DND-41 (cell line): ENCODE results near the gene NOP10.

Experiments
- ATAC-seq: fragments of 200-7000 bp; cut with Tn5 transposase; 3 replicates; pipeline ENCODE4 v1.9.1; 2021; ENCODE audit warnings: low read depth; ENCODE audit not compliant: insufficient read depth
- DNase-seq: peaks from one replicate; pipeline ENCODE4 v3.0.0-alpha.2; 2020
- H2AFZ ChIP-seq: 2 replicates; pipeline ENCODE4 v1.6.0; 2012; ENCODE audit warnings: low read depth, low read length
- H3K27ac ChIP-seq: 2 replicates; pipeline ENCODE4 v1.5.1; 2012; ENCODE audit warnings: low read length, inconsistent platforms
- H3K27me3 ChIP-seq: fragments of 200-600 bp; sonication (generic); 2 replicates; pipeline ENCODE4 v1.6.0; 2012; ENCODE audit warnings: low read length, mild to moderate bottlenecking, inconsistent platforms; ENCODE audit not compliant: insufficient read depth, poor library complexity
- H3K36me3 ChIP-seq: 2 replicates; pipeline ENCODE4 v1.5.1; 2012; ENCODE audit warnings: low read length, inconsistent platforms; ENCODE audit not compliant: insufficient read depth
- H3K4me1 ChIP-seq: 2 replicates; pipeline ENCODE4 v1.5.1; 2012; ENCODE audit warnings: mild to moderate bottlenecking, low read length; ENCODE audit not compliant: insufficient read depth
- H3K4me2 ChIP-seq: 2 replicates; pipeline ENCODE4 v1.6.0; 2012; ENCODE audit warnings: mild to moderate bottlenecking, moderate library complexity, low read length, inconsistent platforms; ENCODE audit not compliant: insufficient read depth
- H3K4me3 ChIP-seq, 2 experiments: fragments of 200-600 bp in 1 of 2; shearing (Covaris generic) in 1 of 2; 2 replicates each; pipeline ENCODE4 v1.5.1; 2012 to 2016; ENCODE audit warnings: inconsistent platforms in 2 of 2, low read length in 2 of 2, mild to moderate bottlenecking in 2 of 2, low read depth in 1 of 2, moderate library complexity in 1 of 2
- H3K79me2 ChIP-seq: 2 replicates; pipeline ENCODE4 v1.6.0; 2012; ENCODE audit warnings: low read length, inconsistent platforms; ENCODE audit not compliant: insufficient read depth
- H3K9ac ChIP-seq: 2 replicates; pipeline ENCODE4 v1.6.0; 2012; ENCODE audit warnings: low read depth, mild to moderate bottlenecking, inconsistent platforms, low read length, moderate library complexity
- H3K9me3 ChIP-seq: 2 replicates; pipeline ENCODE4 v1.5.1; 2012; ENCODE audit warnings: low read length, moderate library complexity, mild to moderate bottlenecking, inconsistent platforms; ENCODE audit not compliant: insufficient read depth, severe bottlenecking
- H4K20me1 ChIP-seq: 2 replicates; pipeline ENCODE4 v1.6.0; 2012; ENCODE audit warnings: low read length; ENCODE audit not compliant: insufficient read depth
- EZH2 ChIP-seq: IDR thresholded peaks from 3 replicates; pipeline ENCODE4 v1.6.1; 2012; ENCODE audit warnings: borderline replicate concordance, low read depth, mild to moderate bottlenecking, moderate library complexity, low read length, inconsistent platforms; ENCODE audit not compliant: severe bottlenecking
- TF ChIP-seq, protein P1 (sequence below): IDR thresholded peaks from 2 replicates; pipeline ENCODE4 v1.5.1; 2012; ENCODE audit warnings: borderline replicate concordance, low read length, moderate library complexity, mild to moderate bottlenecking; ENCODE audit not compliant: poor library complexity, severe bottlenecking; ENCODE audit errors: extremely low read depth

NOP10 gene

DNA sequence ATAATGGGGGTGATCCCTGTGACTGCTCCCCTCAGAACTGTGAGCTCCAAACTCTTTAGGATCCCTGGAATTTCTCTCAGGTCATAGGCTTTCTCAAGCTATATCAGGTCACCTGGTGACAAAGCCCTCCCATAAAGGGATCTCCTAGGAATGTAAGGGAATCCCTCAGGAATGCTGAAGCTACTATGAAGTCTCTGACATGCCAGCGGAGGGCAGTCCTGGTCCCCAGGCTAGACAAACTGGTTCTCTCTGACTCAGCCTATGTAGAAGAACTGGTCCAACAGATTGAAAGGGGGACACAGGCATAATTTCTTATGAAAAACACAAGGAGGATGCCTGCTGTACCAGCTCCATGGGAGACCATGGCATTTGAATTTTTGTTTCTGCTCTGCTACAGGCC lies 17.4 kb upstream of the NOP10 start:
- no peak for TF ChIP-seq EZH2
- TF ChIP-seq, protein P1, sequence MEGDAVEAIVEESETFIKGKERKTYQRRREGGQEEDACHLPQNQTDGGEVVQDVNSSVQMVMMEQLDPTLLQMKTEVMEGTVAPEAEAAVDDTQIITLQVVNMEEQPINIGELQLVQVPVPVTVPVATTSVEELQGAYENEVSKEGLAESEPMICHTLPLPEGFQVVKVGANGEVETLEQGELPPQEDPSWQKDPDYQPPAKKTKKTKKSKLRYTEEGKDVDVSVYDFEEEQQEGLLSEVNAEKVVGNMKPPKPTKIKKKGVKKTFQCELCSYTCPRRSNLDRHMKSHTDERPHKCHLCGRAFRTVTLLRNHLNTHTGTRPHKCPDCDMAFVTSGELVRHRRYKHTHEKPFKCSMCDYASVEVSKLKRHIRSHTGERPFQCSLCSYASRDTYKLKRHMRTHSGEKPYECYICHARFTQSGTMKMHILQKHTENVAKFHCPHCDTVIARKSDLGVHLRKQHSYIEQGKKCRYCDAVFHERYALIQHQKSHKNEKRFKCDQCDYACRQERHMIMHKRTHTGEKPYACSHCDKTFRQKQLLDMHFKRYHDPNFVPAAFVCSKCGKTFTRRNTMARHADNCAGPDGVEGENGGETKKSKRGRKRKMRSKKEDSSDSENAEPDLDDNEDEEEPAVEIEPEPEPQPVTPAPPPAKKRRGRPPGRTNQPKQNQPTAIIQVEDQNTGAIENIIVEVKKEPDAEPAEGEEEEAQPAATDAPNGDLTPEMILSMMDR, result no peak
- H3K79me2 ChIP-seq, result peaks cover 7% of the 10 kb centered on the region
- H4K20me1 ChIP-seq, result no peaks in the 10 kb centered on the region
- H3K4me3 ChIP-seq, result no peak overlapping the region
- peaks cover 56% of the 10 kb centered on the region for H3K36me3 ChIP-seq
- no peak overlapping the region for H3K4me2 ChIP-seq
- ATAC-seq (no peak), DNase-seq (no peak)
- H3K27me3 ChIP-seq, result no peaks in the 10 kb centered on the region
- peaks cover 7% of the 10 kb centered on the region for H3K4me1 ChIP-seq
- H3K27ac ChIP-seq, result no peak overlapping the region
- no peak overlapping the region for H2AFZ ChIP-seq
- H3K9ac ChIP-seq, result no peak overlapping the region
- H3K9me3 ChIP-seq, result no peaks in the 10 kb centered on the region

DNA sequence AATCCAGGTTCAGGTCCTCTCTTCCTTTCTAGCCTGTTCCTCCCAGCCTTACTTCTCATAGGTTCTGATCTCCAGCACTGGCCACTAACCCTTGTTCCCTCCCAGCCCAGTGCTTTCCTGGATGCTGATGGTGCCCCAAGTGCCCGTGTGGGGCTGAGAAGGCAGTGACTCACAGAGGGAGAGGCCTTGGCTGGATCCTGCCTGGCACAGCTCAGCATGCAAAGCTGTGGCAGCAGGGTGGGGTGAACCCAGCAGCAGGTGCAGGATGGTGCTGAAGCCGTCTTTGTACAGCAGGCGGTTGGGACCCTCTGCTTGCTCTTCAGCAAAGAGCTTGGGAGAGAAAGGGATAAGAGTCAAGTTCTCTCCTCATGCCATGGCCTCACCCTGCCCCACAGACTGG lies 16.5 kb upstream of the NOP10 start:
- Histone ChIP-seq H3K9ac (no peak overlapping the region), H3K4me3 (no peak overlapping the region), H3K27ac (no peak overlapping the region), H3K36me3 (peaks cover 56% of the 10 kb centered on the region), H4K20me1 (no peaks in the 10 kb centered on the region), H2AFZ (no peak overlapping the region), H3K4me1 (no peaks in the 10 kb centered on the region), H3K9me3 (no peaks in the 10 kb centered on the region), H3K4me2 (no peak overlapping the region), H3K79me2 (no peaks in the 10 kb centered on the region), H3K27me3 (no peaks in the 10 kb centered on the region)
- DNase-seq (no peak), ATAC-seq (no peak)
- no peak for TF ChIP-seq EZH2
- TF ChIP-seq, protein P1, result no peak

DNA sequence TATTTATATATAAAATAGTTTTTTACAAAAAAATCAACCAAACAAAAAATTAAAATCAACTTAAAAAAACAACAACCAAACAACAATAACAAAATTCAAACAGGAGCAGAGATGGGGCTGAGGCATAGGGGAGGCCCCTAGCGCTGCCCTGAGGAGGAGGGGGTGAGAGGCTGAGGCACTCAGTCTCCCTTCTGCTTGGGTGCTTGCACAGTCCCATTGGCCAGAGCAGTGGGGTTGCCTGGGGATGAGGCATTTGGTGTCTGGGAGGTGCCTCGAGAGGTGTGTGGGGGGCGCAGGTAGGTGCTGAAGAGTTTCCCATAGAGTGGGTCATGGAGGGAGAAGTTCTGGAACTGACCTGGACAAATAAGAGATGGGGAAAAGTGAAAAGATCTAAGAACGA lies 16.0 kb upstream of the NOP10 start:
- Histone ChIP-seq H2AFZ (no peak overlapping the region), H3K4me3 (no peak overlapping the region), H3K9me3 (no peaks in the 10 kb centered on the region), H4K20me1 (no peaks in the 10 kb centered on the region), H3K4me1 (no peaks in the 10 kb centered on the region), H3K79me2 (no peaks in the 10 kb centered on the region), H3K27ac (no peak overlapping the region), H3K36me3 (peaks cover 54% of the 10 kb centered on the region), H3K4me2 (no peak overlapping the region), H3K27me3 (no peaks in the 10 kb centered on the region), H3K9ac (no peak overlapping the region)
- TF ChIP-seq, protein P1, result no peak
- no peak for TF ChIP-seq EZH2
- no peak for DNase-seq
- no peak for ATAC-seq

DNA sequence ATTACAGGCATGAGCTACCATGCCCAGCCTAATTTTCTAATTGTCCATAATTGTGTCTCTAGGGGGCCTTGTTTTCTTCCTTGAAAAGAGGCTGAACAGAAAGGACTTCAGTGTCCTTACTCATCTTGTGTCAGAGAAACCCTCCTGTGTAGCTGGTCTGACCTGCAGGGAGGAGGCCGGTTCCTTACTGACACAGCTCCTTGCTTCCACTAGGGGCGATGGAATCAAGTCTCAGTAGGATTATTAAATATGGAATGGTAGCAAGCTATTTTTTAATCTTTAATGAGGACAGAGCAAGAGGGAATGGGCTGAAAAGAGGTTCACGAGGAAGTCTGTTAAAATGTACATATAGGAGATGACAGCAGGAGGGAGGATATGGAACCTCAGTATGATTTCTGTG lies 15.4 kb upstream of the NOP10 start:
- TF ChIP-seq, protein P1, result no peak
- no peak for TF ChIP-seq EZH2
- no peaks in the 10 kb centered on the region for H3K79me2 ChIP-seq
- H3K4me2 ChIP-seq, result no peak overlapping the region
- no peak overlapping the region for H2AFZ ChIP-seq
- H3K27ac ChIP-seq, result no peak overlapping the region
- H3K9ac ChIP-seq, result no peak overlapping the region
- no peaks in the 10 kb centered on the region for H3K27me3 ChIP-seq
- no peak for ATAC-seq
- H3K9me3 ChIP-seq, result no peaks in the 10 kb centered on the region
- H3K4me1 ChIP-seq, result no peaks in the 10 kb centered on the region
- no peak for DNase-seq
- peaks cover 48% of the 10 kb centered on the region for H3K36me3 ChIP-seq
- H3K4me3 ChIP-seq, result no peak overlapping the region
- no peaks in the 10 kb centered on the region for H4K20me1 ChIP-seq
